Daoy (cell line): ENCODE measurements around the gene RNF157. TPM values are rescaled to one million over a fixed set of nuclear protein-coding genes. Genes with fewer than 3 reads are reported as not detected.

ENCODE experiments used
- total RNA-seq: library from RNA; depleted of rRNA; stranded (reverse); fragments of >200 nt; shearing (Covaris generic); gene quantifications from 2 replicates; pipeline ENCODE4 v1.2.3, GENCODE V29; 2014; rRNA removed

Gene RNF157
- total RNA-seq, 1 experiment from 2014 or later = 7.3 TPM

Other genes starting within 250 kb of the RNF157 start
- gene CDK3, start 239.6 kb downstream of the RNF157 start, total RNA-seq = 1.3 and 1.5 TPM in 2 replicates
- gene EVPL, start 213.2 kb downstream of the RNF157 start, total RNA-seq = 0.06 and 0.12 TPM in 2 replicates
- 19.1 and 25.4 TPM in 2 replicates for gene SRP68, start 168.0 kb downstream of the RNF157 start, total RNA-seq
- not detected in 2 replicates for gene GALR2, start 165.7 kb downstream of the RNF157 start, total RNA-seq
- not detected in 2 replicates for gene ZACN, start 161.3 kb downstream of the RNF157 start, total RNA-seq
- 45.4 and 48.9 TPM in 2 replicates for gene EXOC7, start 136.7 kb downstream of the RNF157 start, total RNA-seq
- gene FOXJ1, start 99.2 kb downstream of the RNF157 start, total RNA-seq = not detected in 2 replicates
- gene UBALD2, start 24.9 kb upstream of the RNF157 start, total RNA-seq = 11.5 and 15.9 TPM in 2 replicates
- 0.45 and 1.5 TPM in 2 replicates for gene QRICH2, start 67.8 kb upstream of the RNF157 start, total RNA-seq
- 30.3 and 39.2 TPM in 2 replicates for gene PRPSAP1, start 113.4 kb upstream of the RNF157 start, total RNA-seq
- 72.9 and 91.9 TPM in 2 replicates for gene SPHK1, start 144.1 kb upstream of the RNF157 start, total RNA-seq
- gene UBE2O, start 212.7 kb upstream of the RNF157 start, total RNA-seq = 19.2 and 24.7 TPM in 2 replicates
- not detected in 2 replicates for gene AANAT, start 227.1 kb upstream of the RNF157 start, total RNA-seq